Mononuclear cell (primary cell): ENCODE results near the gene HS3ST4. TPM values are rescaled to one million over a fixed set of nuclear protein-coding genes. Genes with fewer than 3 reads are reported as not detected.

Experiments
- H3K27me3 ChIP-seq: 2 replicates; pipeline ENCODE4 v1.6.0; 2011; ENCODE audit warnings: low read length, control low read depth; ENCODE audit not compliant: insufficient read depth
- H3K4me1 ChIP-seq: 2 replicates; pipeline ENCODE4 v1.5.1; 2011; ENCODE audit warnings: mild to moderate bottlenecking, low read length, control low read depth; ENCODE audit not compliant: insufficient read depth
- H3K4me3 ChIP-seq: 2 replicates; pipeline ENCODE4 v1.5.1; 2011; ENCODE audit warnings: mild to moderate bottlenecking, low read length, moderate library complexity
- H3K9me3 ChIP-seq: 2 replicates; pipeline ENCODE4 v1.5.1; 2011; ENCODE audit warnings: low read depth, mild to moderate bottlenecking, control low read depth, low read length
- total RNA-seq: library from RNA; depleted of rRNA; stranded (reverse); fragments of >200 nt; gene quantifications from one replicate; pipeline ENCODE4 v1.2.3, GENCODE V29; 2012

Gene HS3ST4
- total RNA-seq, 1 donor = not detected

DNA sequence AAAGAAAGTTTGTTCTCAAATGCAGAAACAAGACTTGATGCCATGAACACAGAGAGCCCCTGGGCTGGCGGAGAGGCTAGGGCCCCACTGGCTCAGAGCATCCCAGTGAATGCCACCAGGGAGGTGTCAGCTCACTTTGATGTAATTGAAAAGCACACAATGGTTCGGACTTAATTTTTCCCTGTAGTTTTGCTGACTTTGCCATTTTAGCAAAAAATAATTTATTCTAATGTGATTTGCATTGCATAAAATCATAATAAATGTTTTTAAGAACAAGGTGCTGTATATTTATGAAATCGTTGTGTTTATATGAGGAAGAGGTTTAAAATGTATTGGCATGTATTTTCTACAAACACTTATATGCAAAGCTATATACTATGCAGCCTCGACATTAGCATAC, 140.5 kb downstream of the HS3ST4 start:
- no peaks in the 10 kb centered on the region for H3K9me3 ChIP-seq
- peaks cover 3% of the 10 kb centered on the region for H3K27me3 ChIP-seq
- no peaks in the 10 kb centered on the region for H3K4me1 ChIP-seq
- no peak overlapping the region for H3K4me3 ChIP-seq

DNA sequence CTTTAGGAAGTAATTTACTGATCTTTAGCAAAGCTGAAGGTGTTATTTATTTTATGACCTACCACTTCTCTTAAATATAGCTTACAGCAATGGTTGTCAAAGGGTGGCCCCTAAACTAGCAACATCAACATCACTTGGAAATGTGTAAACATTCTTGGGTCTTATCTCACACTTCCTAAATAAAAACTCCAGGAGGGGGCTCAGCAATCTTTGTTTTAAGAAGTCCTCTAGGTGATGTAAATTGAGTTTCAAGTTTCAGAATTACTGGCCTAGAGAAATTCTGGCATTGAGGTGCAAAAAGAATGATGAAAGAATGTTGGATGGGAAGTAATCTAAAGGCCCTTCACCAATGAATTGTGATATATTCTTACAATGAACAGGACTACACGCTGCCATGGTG, 142.3 kb downstream of the HS3ST4 start:
- no peaks in the 10 kb centered on the region for H3K9me3 ChIP-seq

DNA sequence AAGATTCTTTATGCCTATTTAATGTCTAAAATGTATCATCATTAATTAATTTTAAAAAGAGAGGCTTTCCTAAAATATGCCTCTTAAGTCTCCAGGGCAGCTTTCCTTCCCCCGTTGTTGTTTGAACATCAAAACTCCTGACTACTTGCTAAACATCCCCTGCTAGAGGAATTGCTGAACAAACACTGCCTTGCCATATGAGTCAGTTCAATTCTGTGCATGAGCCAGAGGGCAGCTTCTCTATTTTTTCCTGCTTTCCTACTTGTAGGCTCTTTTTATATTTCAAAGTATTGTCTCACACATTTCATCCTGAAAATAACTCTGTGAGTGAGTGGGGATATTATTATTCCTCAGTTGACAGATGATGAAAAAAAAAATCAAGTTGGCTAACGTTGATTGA, 143.4 kb downstream of the HS3ST4 start:
- no peaks in the 10 kb centered on the region for H3K4me1 ChIP-seq
- H3K27me3 ChIP-seq = peaks cover 3% of the 10 kb centered on the region
- no peaks in the 10 kb centered on the region for H3K9me3 ChIP-seq
- H3K4me3 ChIP-seq = no peak overlapping the region

More for the DNA sequence above, 142.3 kb downstream of the HS3ST4 start:
- no peaks in the 10 kb centered on the region for H3K4me1 ChIP-seq
- H3K27me3 ChIP-seq = peaks cover 3% of the 10 kb centered on the region
- no peak overlapping the region for H3K4me3 ChIP-seq

GRCh38 chr16:25838724-25839186, 147.0 kb downstream of the HS3ST4 start:
- no peaks in the 10 kb centered on the region for H3K9me3 ChIP-seq
- H3K4me3 ChIP-seq = no peak overlapping the region
- H3K27me3 ChIP-seq = peaks cover 3% of the 10 kb centered on the region
- H3K4me1 ChIP-seq = no peaks in the 10 kb centered on the region

DNA sequence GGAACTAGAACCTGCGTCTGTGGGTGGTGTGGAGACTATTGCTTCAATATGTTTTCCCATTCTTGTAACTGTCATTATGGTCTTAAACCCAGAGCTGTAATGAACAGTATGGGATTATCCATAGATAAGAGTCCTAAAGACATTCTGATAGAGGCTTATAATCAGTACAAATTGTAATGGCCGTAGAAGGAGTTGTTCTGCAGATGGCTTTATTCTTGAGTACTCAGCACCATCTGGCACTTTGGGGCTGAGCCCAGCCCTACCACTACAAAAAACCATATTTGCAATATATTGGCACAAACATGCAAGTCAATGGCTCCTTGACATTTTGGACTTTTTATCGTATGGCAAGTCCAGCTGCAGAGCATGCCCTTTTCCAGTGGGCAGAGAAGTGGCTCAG, 150.0 kb downstream of the HS3ST4 start:
- H3K9me3 ChIP-seq = no peaks in the 10 kb centered on the region
- no peak overlapping the region for H3K4me3 ChIP-seq
- no peaks in the 10 kb centered on the region for H3K4me1 ChIP-seq
- H3K27me3 ChIP-seq = no peaks in the 10 kb centered on the region

GRCh38 chr16:25845901-25846300, 154.1 kb downstream of the HS3ST4 start:
- Histone ChIP-seq H3K27me3 (no peaks in the 10 kb centered on the region), H3K4me3 (no peak overlapping the region), H3K9me3 (no peaks in the 10 kb centered on the region), H3K4me1 (no peaks in the 10 kb centered on the region)

GRCh38 chr16:25854141-25854540, 162.4 kb downstream of the HS3ST4 start:
- no peaks in the 10 kb centered on the region for H3K9me3 ChIP-seq
- H3K27me3 ChIP-seq = peaks cover 6% of the 10 kb centered on the region
- H3K4me1 ChIP-seq = no peaks in the 10 kb centered on the region
- H3K4me3 ChIP-seq = no peak overlapping the region

DNA sequence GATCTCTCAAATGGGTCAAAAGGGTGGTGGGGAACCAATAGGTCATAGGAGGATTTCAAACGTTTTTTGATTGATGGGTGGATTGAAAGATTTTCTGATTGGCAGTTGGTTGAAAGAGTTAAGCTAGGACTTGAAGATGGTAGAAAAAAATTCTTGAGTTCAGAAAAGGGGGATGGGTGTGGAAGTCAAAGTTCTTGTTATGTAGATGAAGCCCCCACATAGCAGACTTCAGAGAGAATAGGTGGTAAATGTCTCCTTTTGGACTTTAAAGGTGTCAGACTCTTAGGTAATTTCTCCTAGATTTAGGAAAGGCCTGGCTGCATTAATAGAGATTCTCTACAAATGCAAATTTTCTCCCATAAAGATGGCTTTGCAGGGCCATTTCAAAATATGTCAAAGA, 163.3 kb downstream of the HS3ST4 start:
- Histone ChIP-seq H3K9me3 (no peaks in the 10 kb centered on the region), H3K27me3 (peaks cover 6% of the 10 kb centered on the region), H3K4me1 (no peaks in the 10 kb centered on the region), H3K4me3 (no peak overlapping the region)

GRCh38 chr16:25855818-25856217, 164.1 kb downstream of the HS3ST4 start:
- peaks cover 6% of the 10 kb centered on the region for H3K27me3 ChIP-seq
- no peaks in the 10 kb centered on the region for H3K9me3 ChIP-seq
- no peaks in the 10 kb centered on the region for H3K4me1 ChIP-seq
- no peak overlapping the region for H3K4me3 ChIP-seq

DNA sequence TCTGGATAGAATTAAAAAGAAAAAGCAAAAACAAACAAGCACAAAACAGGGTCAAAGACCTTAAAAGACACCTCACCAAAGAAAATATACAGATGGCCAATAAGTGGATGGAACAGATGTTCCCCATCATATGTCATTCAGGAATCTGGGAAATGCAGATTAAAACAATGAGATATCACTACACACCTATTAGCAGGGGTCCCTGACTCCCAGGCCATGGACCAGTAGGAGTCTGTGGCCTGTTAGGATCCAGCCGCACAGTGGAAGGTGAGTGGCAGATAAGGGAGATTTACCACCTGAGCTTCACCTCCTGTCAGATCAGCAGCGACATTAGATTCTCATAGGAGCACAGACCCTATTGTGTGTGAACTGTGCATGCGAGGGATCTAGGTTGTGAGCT, 167.9 kb downstream of the HS3ST4 start:
- H3K4me3 ChIP-seq = no peak overlapping the region
- H3K27me3 ChIP-seq = no peaks in the 10 kb centered on the region
- H3K4me1 ChIP-seq = no peaks in the 10 kb centered on the region
- no peaks in the 10 kb centered on the region for H3K9me3 ChIP-seq

GRCh38 chr16:25867041-25867440, 175.3 kb downstream of the HS3ST4 start:
- Histone ChIP-seq H3K27me3 (no peaks in the 10 kb centered on the region), H3K4me1 (no peaks in the 10 kb centered on the region), H3K4me3 (no peak overlapping the region), H3K9me3 (no peaks in the 10 kb centered on the region)

- Histone ChIP-seq H3K9me3 (no peaks in the 10 kb centered on the region), H3K27me3 (no peaks in the 10 kb centered on the region), H3K4me3 (no peak overlapping the region), H3K4me1 (no peaks in the 10 kb centered on the region)
Observed at GRCh38 chr16:25868106-25868505, 176.3 kb downstream of the HS3ST4 start.

GRCh38 chr16:25868706-25869370, 177.1 kb downstream of the HS3ST4 start:
- Histone ChIP-seq H3K4me1 (no peaks in the 10 kb centered on the region), H3K4me3 (no peak overlapping the region), H3K27me3 (no peaks in the 10 kb centered on the region), H3K9me3 (no peaks in the 10 kb centered on the region)

DNA sequence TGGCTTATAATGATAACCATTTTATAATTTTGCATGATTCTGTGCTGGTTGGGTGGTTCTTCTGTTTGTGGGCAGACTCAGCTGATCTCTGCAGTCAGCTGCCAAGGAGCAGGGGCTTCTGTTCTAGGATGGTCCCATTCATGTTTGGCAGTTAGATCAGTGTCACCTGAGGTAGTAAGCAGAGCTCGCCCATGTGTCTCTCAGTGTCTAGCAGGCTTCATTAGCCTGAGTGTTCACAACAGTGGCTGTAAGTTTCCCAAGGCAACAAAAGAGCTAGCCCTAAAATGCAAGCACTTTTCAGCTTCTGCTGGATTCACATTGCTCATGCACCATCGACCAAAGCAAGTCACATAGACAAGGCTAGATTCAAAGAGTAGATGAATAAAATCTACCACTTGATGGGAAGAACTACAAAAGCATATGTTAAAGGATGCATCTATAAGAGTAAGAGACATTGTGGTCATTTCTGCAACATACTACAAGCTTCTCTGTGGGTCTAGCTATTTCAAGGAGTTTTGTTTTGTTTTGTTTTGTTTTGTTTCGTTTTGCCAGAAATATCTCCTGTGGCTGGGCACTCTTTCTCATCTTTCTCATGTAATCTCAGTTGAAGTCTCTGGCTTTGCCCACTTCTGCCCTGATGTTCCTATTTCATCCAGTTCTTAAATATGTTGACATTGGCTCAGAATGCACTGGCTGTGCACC, 180.8 kb downstream of the HS3ST4 start:
- no peaks in the 10 kb centered on the region for H3K27me3 ChIP-seq
- no peaks in the 10 kb centered on the region for H3K4me1 ChIP-seq
- no peaks in the 10 kb centered on the region for H3K9me3 ChIP-seq
- H3K4me3 ChIP-seq = no peak overlapping the region

DNA sequence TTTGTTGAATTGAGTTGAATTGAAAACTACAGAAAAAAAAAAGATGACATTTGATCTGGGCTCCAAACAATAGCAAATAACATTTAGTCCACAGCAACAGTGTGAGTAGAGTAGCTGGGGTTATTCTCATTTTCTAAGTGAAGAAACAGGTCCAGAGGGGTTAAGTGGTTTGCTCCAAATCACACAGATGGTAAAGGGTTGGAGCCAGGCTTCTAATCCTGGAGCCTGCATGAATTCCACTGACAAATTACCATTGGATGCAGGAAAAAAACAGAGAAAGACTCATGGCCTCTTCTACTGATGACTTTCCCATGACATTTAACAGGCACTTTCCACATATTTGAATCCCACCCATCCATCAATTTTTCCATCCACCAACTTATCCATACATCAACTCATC, 182.4 kb downstream of the HS3ST4 start:
- no peaks in the 10 kb centered on the region for H3K27me3 ChIP-seq
- H3K4me3 ChIP-seq = no peak overlapping the region
- H3K4me1 ChIP-seq = no peaks in the 10 kb centered on the region
- H3K9me3 ChIP-seq = no peaks in the 10 kb centered on the region
